ENCODE measurements around the gene RCC2. TPM values are rescaled to one million over a fixed set of nuclear protein-coding genes. Genes with fewer than 3 reads are reported as not detected.

RCC2 gene
- total RNA-seq, 1 experiment from 2014 or later = 473 TPM

DNA sequence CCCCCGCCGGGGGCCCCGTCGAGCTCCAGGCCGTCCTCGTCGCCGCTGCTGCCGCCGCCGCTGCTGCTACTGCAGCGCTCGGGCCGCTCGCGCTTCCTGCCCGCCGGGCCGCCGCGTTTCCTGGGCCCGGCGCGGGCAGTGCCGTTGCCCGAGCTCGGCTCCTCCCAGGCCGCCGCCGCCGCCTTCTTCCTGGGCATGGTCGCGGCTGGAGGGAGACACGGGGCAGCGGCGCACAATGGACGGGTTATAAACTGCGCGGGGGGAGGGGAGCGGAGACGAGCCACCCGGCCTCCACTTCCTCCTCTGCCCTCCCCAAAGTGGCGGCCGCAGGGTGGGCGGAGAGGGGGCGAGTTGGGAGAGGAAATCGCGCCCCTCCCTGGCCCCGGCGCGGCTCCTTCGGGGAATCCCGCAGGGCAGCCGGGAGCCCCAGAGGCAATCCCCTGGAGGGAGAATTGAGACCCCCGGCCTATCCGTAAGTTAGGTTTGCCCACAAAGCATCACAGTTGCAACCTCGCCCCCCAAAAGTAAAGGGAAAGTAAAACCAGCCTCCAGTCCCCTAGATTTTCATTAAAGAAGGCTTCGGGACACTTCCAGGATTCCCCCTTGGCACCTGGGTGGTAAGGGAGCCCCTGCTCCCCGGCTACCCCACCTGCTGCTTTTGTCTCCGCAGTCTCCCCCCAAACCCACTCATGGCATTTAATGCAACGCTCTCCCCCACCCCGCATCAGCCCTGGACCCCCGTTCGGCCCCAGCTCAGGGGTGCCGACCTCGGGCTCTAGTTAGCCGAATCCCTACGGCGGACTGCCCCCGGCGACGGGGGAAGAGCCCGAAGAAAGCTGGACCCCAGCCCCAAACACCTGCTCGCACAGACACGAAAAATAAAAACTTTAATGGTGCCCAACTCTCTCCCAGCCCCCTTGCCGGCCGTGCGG lies 893 bp downstream of the RCC2 start:
- peak overlapping the region; percentile 89 for H3K18ac ChIP-seq (ENCODE audit: insufficient read length, low read depth, low read length)
- no peaks in the 10 kb centered on the region for H3K9me3 ChIP-seq (ENCODE audit: control insufficient read depth, low read depth, low read length)
- H2BK5ac ChIP-seq (ENCODE audit: insufficient read length, low read length) = no peak overlapping the region
- H4K5ac ChIP-seq (ENCODE audit: insufficient read length, low read depth, low read length) = no peak overlapping the region
- peak overlapping the region; percentile 94 to 97 for H3K4me3 Mint-ChIP-seq
- H3K9ac ChIP-seq (ENCODE audit: extremely low read depth, insufficient read length, low read length) = peak overlapping the region; percentile 94
- H3K79me1 ChIP-seq (ENCODE audit: insufficient read depth, low read depth, low read length, poor library complexity, severe bottlenecking) = no peaks in the 10 kb centered on the region
- H2AFZ ChIP-seq (ENCODE audit: low read length) = no peak overlapping the region
- H4K20me1 ChIP-seq (ENCODE audit: control insufficient read depth, insufficient read depth, insufficient read length) = no peaks in the 10 kb centered on the region
- TF ChIP-seq, protein P1, sequence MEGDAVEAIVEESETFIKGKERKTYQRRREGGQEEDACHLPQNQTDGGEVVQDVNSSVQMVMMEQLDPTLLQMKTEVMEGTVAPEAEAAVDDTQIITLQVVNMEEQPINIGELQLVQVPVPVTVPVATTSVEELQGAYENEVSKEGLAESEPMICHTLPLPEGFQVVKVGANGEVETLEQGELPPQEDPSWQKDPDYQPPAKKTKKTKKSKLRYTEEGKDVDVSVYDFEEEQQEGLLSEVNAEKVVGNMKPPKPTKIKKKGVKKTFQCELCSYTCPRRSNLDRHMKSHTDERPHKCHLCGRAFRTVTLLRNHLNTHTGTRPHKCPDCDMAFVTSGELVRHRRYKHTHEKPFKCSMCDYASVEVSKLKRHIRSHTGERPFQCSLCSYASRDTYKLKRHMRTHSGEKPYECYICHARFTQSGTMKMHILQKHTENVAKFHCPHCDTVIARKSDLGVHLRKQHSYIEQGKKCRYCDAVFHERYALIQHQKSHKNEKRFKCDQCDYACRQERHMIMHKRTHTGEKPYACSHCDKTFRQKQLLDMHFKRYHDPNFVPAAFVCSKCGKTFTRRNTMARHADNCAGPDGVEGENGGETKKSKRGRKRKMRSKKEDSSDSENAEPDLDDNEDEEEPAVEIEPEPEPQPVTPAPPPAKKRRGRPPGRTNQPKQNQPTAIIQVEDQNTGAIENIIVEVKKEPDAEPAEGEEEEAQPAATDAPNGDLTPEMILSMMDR (conservative IDR thresholded peaks at IDR 0.05) = no peak
- peak overlapping the region; percentile 95 to 99 (median 99) for H3K27ac Mint-ChIP-seq
- H2AK5ac ChIP-seq (ENCODE audit: insufficient read length, low read length) = no peak overlapping the region
- H2BK15ac ChIP-seq (ENCODE audit: low read depth, low read length) = no peak overlapping the region
- no peak overlapping the region for H4K8ac ChIP-seq (replicated peaks; ENCODE audit: insufficient read length, low read depth, low read length)
- H3K23ac ChIP-seq (ENCODE audit: insufficient read length, low read depth, low read length) = no peak overlapping the region
- H3K14ac ChIP-seq (ENCODE audit: insufficient read depth, low read length) = peak overlapping the region; percentile 97
- H3K56ac ChIP-seq (ENCODE audit: insufficient read length, low read depth, low read length) = no peak overlapping the region
- H2BK20ac ChIP-seq (ENCODE audit: low read depth, low read length, poor library complexity, severe bottlenecking) = no peak overlapping the region
- peaks cover 29% of the 10 kb centered on the region for H3K79me2 ChIP-seq (ENCODE audit: insufficient read depth, low read length)
- peaks cover 34 to 41% (median 35%) of the 10 kb centered on the region in 3 experiments; a peak in 6 of 7 replicates for H3K36me3 Mint-ChIP-seq (ENCODE audit: insufficient read depth in 1 of 3, low read depth in 3 of 3)
- peak overlapping the region; percentile 97 for H2BK120ac ChIP-seq (ENCODE audit: low read depth, low read length, poor library complexity, severe bottlenecking)
- H3K27me3 ChIP-seq (ENCODE audit: insufficient read depth, low read length) = peaks cover 3% of the 10 kb centered on the region; the same call in 1 of the 2 replicates
- peak overlapping the region; percentile 12 for H4K91ac ChIP-seq (ENCODE audit: insufficient read length, low read depth, low read length)
- H3K23me2 ChIP-seq (ENCODE audit: insufficient read length, low read depth, low read length, poor library complexity, severe bottlenecking) = peaks cover 23% of the 10 kb centered on the region
- H3K27me3 Mint-ChIP-seq (ENCODE audit: low read depth) = peaks cover 14% of the 10 kb centered on the region
- WGBS (ENCODE audit: extremely low coverage, insufficient read length, low lambda C conversion rate) = no CpG with 5 or more reads among the region's 78 CpGs
- no peak overlapping the region for H3K27ac ChIP-seq (ENCODE audit: insufficient read length, low read depth, low read length)
- H3K4me2 ChIP-seq (ENCODE audit: insufficient read depth, insufficient read length, low read length) = peak overlapping the region; percentile 82
- peaks cover 56 to 58% of the 10 kb centered on the region in 2 experiments for H3K4me1 Mint-ChIP-seq
- no peak overlapping the region for H3T11ph ChIP-seq (ENCODE audit: low read length)
- H2BK12ac ChIP-seq (ENCODE audit: insufficient read length, low read depth, low read length) = no peak overlapping the region
- peak; percentile 66 for DNase-seq
- peaks cover 24% of the 10 kb centered on the region; the same call in 1 of the 2 replicates for H3K4me1 ChIP-seq (ENCODE audit: insufficient read depth, low read length)
- H3K4ac ChIP-seq (ENCODE audit: low read depth, low read length) = peak overlapping the region; percentile 70; the same call in 1 of the 2 replicates
- H3K9me3 Mint-ChIP-seq = peaks cover 2 to 3% of the 10 kb centered on the region in 2 experiments; a peak in 3 of 5 replicates
